Body of pancreas (tissue), 4 donors: ENCODE data around the gene SSUH2. TPM values are rescaled to one million over a fixed set of nuclear protein-coding genes. Genes with fewer than 3 reads are reported as not detected.
"Not testable (repeated sequence)": the region's sequence is repeated elsewhere in the genome, so short reads cannot be mapped to it uniquely, and the experiment has no call there.

Experiments used
- ATAC-seq: fragments of 150-250 bp; one replicate; pipeline ENCODE4 v1.9.1; 2016
- DNase-seq, 4 donors: peaks; one replicate each; pipeline ENCODE4 v3.0.0-alpha.2; 2019
- H3K27ac ChIP-seq, 4 donors: fragments of 200-600 bp; sonication (generic); 1 replicate in 3 of 4; 2 replicates in 1 of 4; pipeline versions ENCODE4 v1.5.1 to v1.6.1; 2016 to 2019; ENCODE audit warnings: mild to moderate bottlenecking in 1 of 4, mixed read lengths in 1 of 4, moderate library complexity in 1 of 4
- H3K27me3 ChIP-seq, 2 donors: fragments of 200-600 bp; sonication (generic); one replicate each; pipeline ENCODE4 v1.6.0; 2016; ENCODE audit warnings: mild to moderate bottlenecking in 1 of 2
- H3K36me3 ChIP-seq, 2 donors: fragments of 200-600 bp; sonication (generic); replicated peaks in 1 of 2; 2 replicates each; pipeline ENCODE4 v1.5.1; 2016; ENCODE audit warnings: low read depth in 2 of 2; ENCODE audit not compliant: insufficient read depth in 1 of 2
- H3K4me1 ChIP-seq: fragments of 200-600 bp; sonication (generic); one replicate; pipeline ENCODE4 v1.6.0; 2016
- H3K4me3 ChIP-seq, 2 donors: fragments of 200-600 bp; sonication (generic); 1 replicate in 1 of 2; 2 replicates in 1 of 2; pipeline ENCODE4 v1.5.1; 2016 to 2019
- H3K9me3 ChIP-seq, 3 donors: fragments of 200-600 bp; sonication (generic); 1 replicate in 2 of 3; 2 replicates in 1 of 3; pipeline ENCODE4 v1.5.1; 2016
- POLR2A ChIP-seq, 3 donors: fragments of 450-650 bp; IDR thresholded peaks; one replicate each; pipeline ENCODE4 v1.6.1; 2016; ENCODE audit warnings: antibody characterized with exemption in 3 of 3, mild to moderate bottlenecking in 2 of 3
- WGBS, 2 donors: methylation state at CpG; one replicate each; pipeline ENCODE4 v1.1.5; 2017; 5-methylcytosine and 5-hydroxymethylcytosine counted together
- intact Hi-C: fragments of 100-400 bp; cut with DNase I; formaldehyde crosslinking; loops from one replicate; pipeline ENCODE4 v1.15.1; 2023
- total RNA-seq, 2 donors: library from RNA; depleted of rRNA; stranded (reverse); fragments of >200 nt; gene quantifications; one replicate each; pipeline ENCODE4 v1.1.0, GENCODE V29; 2016
- TF ChIP-seq, protein P1 (sequence below), 7 experiments: fragments of 450-650 bp in 4 of 7; fragments of 200-600 bp in 3 of 7; sonication (generic) in 3 of 7; IDR thresholded peaks; one replicate each; pipeline ENCODE4 v1.5.1; 2016 to 2019; ENCODE audit warnings: antibody characterized with exemption in 7 of 7

The SSUH2 gene, protein sequence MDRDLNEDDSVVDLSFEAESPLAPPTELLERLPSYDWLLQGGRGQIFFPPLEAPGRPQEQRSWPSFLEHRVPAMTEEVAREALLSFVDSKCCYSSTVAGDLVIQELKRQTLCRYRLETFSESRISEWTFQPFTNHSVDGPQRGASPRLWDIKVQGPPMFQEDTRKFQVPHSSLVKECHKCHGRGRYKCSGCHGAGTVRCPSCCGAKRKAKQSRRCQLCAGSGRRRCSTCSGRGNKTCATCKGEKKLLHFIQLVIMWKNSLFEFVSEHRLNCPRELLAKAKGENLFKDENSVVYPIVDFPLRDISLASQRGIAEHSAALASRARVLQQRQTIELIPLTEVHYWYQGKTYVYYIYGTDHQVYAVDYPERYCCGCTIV
- total RNA-seq, result under 1 TPM; 0.26 to 0.33 TPM

DNA sequence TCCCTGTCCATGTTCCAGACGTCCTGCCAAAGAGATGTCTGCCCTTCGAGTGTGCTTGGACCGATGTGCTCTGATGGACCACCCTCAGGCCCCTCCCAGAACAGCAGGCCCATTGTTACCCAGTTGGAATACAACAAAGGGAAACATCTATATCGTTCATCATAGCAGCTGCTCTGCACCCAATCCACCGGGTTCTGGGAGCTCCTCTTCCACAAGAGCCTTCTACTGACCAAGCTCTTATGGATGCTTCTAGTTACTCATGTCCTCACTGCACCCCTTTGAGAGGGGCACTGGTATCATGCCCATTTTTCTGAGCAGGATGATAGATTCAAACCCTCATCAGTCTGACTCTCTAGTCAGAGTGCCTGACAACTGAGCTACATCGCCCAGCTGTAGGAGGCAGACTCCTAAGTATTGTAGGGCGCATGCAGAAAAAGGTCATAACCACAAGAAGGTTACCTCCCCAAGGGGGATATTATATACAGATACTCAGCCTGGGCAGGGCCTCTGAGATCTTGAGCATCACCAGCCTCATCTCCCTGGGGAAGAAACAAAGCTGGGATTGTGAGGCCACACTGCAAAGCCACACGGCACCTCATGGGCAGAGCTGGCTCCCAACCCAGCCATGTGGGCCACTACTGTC lies at the start of gene SSUH2:
TSS of gene SSUH2 (minus strand) at position 51 of the 643 bp plus-strand sequence. CDS start at position 11, 40 bp downstream.
- TF ChIP-seq, protein P1, sequence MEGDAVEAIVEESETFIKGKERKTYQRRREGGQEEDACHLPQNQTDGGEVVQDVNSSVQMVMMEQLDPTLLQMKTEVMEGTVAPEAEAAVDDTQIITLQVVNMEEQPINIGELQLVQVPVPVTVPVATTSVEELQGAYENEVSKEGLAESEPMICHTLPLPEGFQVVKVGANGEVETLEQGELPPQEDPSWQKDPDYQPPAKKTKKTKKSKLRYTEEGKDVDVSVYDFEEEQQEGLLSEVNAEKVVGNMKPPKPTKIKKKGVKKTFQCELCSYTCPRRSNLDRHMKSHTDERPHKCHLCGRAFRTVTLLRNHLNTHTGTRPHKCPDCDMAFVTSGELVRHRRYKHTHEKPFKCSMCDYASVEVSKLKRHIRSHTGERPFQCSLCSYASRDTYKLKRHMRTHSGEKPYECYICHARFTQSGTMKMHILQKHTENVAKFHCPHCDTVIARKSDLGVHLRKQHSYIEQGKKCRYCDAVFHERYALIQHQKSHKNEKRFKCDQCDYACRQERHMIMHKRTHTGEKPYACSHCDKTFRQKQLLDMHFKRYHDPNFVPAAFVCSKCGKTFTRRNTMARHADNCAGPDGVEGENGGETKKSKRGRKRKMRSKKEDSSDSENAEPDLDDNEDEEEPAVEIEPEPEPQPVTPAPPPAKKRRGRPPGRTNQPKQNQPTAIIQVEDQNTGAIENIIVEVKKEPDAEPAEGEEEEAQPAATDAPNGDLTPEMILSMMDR (IDR thresholded peaks at IDR 0.05), result no peak
- TF ChIP-seq POLR2A (IDR thresholded peaks at IDR 0.05), result no peak
- H3K36me3 ChIP-seq, result no peaks in the 10 kb centered on the region
- 66 to 75% methylated on average over 7 to 8 of the region's 8 CpGs for WGBS, 2 donors
- no peak within 1 kb of the TSS for H3K4me3 ChIP-seq
- no peaks in the 10 kb centered on the region for H3K27me3 ChIP-seq
- no peak for ATAC-seq
- H3K27ac ChIP-seq, result no peak within 1 kb of the TSS
- H3K9me3 ChIP-seq, result no peaks in the 10 kb centered on the region
- H3K4me1 ChIP-seq, result no peaks in the 10 kb centered on the region
- DNase-seq, result no peak
- intact Hi-C loops, result no loop called here

DNA sequence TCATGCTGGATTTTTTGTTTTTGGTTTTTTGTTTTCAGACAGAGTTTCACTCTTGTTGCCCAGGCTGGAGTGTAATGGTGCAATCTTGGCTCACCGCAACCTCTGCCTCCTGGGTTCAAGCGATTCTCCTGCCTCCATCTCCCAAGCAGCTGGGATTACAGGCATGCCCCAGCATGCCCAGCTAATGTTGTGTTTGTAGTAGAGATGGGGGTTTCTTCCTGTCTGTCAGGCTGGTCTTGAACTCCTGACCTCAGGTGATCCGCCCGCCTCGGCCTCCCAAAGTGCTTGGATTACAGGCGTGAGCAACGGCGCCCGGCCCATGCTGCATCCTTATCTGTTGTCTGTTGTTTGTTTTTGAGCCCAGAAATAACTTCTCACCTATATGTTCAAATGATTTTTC lies 46.7 kb upstream of the SSUH2 start:
- H3K4me1 ChIP-seq, H3K9me3 ChIP-seq, intact Hi-C loops, H3K27me3 ChIP-seq, H3K36me3 ChIP-seq, H3K27ac ChIP-seq, H3K4me3 ChIP-seq, ATAC-seq, DNase-seq: not testable (repeated sequence)
- 88 to 90% methylated on average over 9 of the region's 9 CpGs for WGBS, 2 donors

DNA sequence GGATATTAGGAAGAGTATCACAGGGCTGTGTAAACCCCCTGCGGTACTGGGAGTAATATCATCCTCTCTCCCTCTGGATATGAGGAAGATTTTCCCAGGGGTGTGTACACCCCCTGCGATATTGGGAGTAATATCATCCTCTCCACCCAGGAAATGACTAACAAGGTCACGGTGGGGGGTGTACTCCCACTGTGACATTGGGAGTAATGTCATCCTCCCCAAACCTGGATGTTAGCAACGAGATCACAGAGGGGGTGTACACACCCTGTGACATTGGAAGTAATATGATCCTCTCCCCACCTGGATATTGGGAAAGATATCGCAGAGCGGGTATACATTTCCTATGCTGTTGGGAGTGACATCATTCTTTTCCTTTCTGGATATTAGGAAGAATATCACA lies 40.4 kb upstream of the SSUH2 start:
- intact Hi-C loops, H3K27me3 ChIP-seq, DNase-seq, H3K36me3 ChIP-seq, H3K4me3 ChIP-seq, H3K9me3 ChIP-seq, ATAC-seq, H3K27ac ChIP-seq, H3K4me1 ChIP-seq: not testable (repeated sequence)
- WGBS, 2 donors, result 86 to 87% methylated on average over 6 of the region's 6 CpGs

DNA sequence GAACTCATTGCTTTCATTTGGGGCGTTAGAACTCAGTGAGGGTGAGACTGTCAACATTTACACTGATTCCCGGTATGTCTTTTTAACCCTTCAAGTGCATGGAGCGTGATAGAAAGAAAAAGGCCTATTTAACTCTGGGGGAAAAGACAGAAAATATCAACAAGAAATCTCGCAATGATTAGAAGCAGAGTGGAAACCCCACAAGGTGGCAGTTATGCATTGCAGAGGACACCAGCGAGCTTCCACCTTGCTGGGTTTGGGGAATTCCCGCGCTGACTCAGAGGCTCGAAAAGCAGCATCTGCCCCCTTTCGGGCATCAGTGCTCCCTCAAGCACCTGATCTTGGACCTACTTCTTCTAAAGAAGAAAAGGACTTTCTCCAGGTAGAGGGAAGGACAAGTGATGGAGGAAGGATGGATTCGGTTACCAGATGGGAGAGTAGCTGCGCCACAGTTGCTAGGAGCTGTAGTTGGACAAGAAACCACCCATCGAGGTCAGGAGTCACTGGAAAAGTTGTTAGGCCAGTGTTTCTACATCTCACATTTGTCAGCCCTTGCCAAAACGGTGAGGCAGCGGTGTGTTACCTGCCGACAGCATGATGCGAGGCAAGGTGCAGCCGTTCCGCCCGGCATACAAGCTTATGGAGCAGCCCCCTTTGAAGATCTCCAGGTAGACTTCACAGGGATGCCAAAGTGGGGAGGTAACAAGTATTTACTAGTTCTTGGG lies 38.4 kb upstream of the SSUH2 start:
- H3K4me3 ChIP-seq, H3K27ac ChIP-seq, H3K9me3 ChIP-seq, H3K27me3 ChIP-seq, H3K36me3 ChIP-seq, ATAC-seq, intact Hi-C loops, H3K4me1 ChIP-seq, DNase-seq: not testable (repeated sequence)
- 47 to 71% methylated on average over 15 to 19 of the region's 19 CpGs for WGBS, 2 donors

DNA sequence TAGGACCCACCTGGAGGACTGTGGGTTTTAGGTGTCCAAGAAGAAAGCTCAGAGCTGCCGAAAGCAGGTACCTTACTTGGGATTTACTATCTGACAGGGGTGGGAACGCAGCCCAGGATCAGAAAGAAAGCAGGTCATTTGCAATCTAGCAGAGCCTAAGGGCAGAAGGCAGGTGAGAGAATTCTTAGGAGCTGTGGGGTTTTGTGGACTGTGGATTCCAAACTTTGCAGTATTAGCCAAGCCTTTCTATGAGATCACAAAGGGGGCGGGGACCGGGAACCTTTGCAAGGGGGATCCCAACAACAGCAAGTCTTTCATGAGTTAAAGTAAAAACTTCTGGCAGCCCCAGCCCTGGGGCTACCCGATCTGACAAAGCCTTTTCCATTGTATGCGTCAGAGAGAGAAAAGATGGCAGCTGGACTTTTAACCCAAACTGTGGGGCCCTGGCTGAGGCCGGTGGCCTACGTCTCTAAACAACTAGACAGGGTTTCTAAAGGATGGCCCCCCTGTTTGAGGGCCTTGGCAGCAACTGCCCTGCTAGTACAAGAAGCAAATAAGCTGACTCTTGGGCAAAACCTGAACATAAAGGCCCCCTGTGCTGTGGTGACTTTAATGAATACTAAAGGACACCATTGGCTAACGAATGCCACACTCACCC lies 37.4 kb upstream of the SSUH2 start:
- H3K36me3 ChIP-seq, H3K9me3 ChIP-seq, H3K4me1 ChIP-seq, H3K27me3 ChIP-seq, ATAC-seq, DNase-seq, intact Hi-C loops, H3K27ac ChIP-seq, H3K4me3 ChIP-seq: not testable (repeated sequence)
- 58 to 75% methylated on average over 8 to 9 of the region's 9 CpGs for WGBS, 2 donors

DNA sequence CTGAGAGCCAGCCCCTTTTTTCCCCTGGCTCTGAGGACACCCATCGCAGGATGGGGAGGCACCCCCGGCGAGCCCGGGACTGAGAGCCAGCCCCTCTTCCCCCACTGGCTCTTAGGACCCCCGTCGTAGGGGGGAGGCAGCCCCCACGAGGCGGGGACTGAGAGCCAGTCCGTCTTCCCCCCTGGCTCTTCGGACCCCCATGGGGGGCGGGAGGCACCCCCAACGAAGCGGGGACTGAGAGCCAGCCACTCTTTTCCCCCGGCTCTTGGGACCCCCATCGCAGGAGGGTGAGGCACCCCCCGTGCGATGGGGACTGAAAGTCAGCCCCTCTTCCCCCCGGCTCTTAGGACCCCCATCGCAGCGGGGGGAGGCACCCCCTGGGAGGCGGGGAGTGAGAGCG lies 36.8 kb upstream of the SSUH2 start:
- Histone ChIP-seq H3K36me3 (no peaks in the 10 kb centered on the region), H3K4me3 (no peak overlapping the region), H3K4me1 (no peaks in the 10 kb centered on the region), H3K27me3 (no peaks in the 10 kb centered on the region), H3K27ac (no peak overlapping the region), H3K9me3 (no peaks in the 10 kb centered on the region)
- no peak for ATAC-seq
- WGBS, 2 donors, result 59% methylated on average over 5 of the region's 22 CpGs; no CpG with 5 or more reads in 1 of the 2 donors
- DNase-seq, result no peak
- intact Hi-C loops, result no loop called here
- no peak for TF ChIP-seq POLR2A (IDR thresholded peaks at IDR 0.05)
- TF ChIP-seq, protein P1 (IDR thresholded peaks at IDR 0.05), result no peak

DNA sequence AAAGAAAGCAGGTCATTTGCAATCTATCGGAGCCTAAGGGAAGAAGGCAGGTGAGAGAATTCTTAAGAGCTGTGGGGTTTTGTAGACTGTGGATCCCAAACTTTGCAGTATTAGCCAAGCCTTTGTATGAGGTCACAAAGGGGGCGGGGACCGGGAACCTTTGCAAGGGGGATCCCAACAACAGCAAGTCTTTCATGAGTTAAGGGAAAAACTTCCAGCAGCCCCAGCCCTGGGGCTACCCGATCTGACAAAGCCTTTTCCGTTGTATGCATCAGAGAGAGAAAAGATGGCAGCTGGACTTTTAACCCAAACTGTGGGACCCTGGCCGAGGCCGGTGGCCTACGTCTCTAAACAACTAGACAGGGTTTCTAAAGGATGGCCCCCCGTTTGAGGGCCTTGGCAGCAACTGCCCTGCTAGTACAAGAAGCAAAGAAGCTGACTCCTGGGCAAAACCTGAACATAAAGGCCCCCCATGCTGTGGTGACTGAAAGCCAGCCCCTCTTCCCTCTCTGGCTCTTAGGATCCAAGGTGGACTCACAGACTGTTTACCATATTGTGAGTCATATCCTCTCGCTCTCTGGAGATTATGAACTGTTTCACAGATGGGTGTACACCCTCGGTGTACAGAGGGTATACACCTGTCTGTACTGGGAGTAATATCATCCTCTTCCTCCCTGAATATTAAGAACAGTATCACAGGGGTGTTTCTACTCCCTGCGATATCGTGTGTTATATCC lies 35.4 kb upstream of the SSUH2 start:
- DNase-seq, H3K27ac ChIP-seq, ATAC-seq, intact Hi-C loops, H3K4me3 ChIP-seq, H3K4me1 ChIP-seq, H3K27me3 ChIP-seq, H3K36me3 ChIP-seq, H3K9me3 ChIP-seq: not testable (repeated sequence)
- WGBS, 2 donors, result 55 to 59% methylated on average over 13 of the region's 13 CpGs
